H1 (cell line): ENCODE measurements around the gene QSOX1. TPM values are rescaled to one million over a fixed set of nuclear protein-coding genes. Genes with fewer than 3 reads are reported as not detected.

ENCODE experiments used
- CTCF ChIA-PET: fragments of 300-600 bp; sonication (Branson Sonifier 250); formaldehyde crosslinking; loops from one replicate; lab custom pipeline; 2021; ENCODE audit not compliant: partially characterized antibody; lab: Charles Lee
- POLR2A ChIA-PET: fragments of 300-600 bp; sonication (Branson Sonifier 250); formaldehyde crosslinking; loops from one replicate; lab custom pipeline; 2021; ENCODE audit warnings: inconsistent platforms; ENCODE audit not compliant: partially characterized antibody; lab: Charles Lee
- DNase-seq, 2 experiments: peaks; one replicate each; pipeline versions ENCODE4 v3.0.0 to v3.0.0-alpha.2; 2010 to 2022; ENCODE audit warnings: low spot score in 2 of 2, low read depth in 1 of 2, mixed read lengths in 1 of 2
- FAIRE-seq: peaks from 2 replicates; lab custom pipeline; 2011; peaks lifted over from hg19 to GRCh38; lab: Jason Lieb, UNC
- H2AFZ ChIP-seq: 2 replicates; pipeline ENCODE4 v1.8.1; 2012; ENCODE audit warnings: low read length, inconsistent platforms
- H2AK5ac ChIP-seq: 2 replicates; pipeline ENCODE4 v1.6.1; 2013; ENCODE audit warnings: low read depth, low read length
- H2BK120ac ChIP-seq: replicated peaks from 2 replicates; pipeline ENCODE3; 2013; ENCODE audit warnings: low read depth, low read length, inconsistent platforms
- H2BK12ac ChIP-seq: 2 replicates; pipeline ENCODE4 v1.6.1; 2013; ENCODE audit warnings: low read depth, low read length
- H2BK15ac ChIP-seq: 2 replicates; pipeline ENCODE4 v1.6.1; 2013; ENCODE audit warnings: low read length
- H2BK20ac ChIP-seq: 2 replicates; pipeline ENCODE4 v1.6.1; 2013; ENCODE audit warnings: low read length
- H2BK5ac ChIP-seq: 2 replicates; pipeline ENCODE4 v1.6.1; 2013; ENCODE audit warnings: low read depth, low read length
- H3K14ac ChIP-seq: 2 replicates; pipeline ENCODE4 v1.6.1; 2013; ENCODE audit warnings: inconsistent platforms; ENCODE audit not compliant: insufficient read length
- H3K18ac ChIP-seq: 2 replicates; pipeline ENCODE4 v1.6.1; 2013; ENCODE audit warnings: low read length; ENCODE audit errors: extremely low read depth
- H3K23ac ChIP-seq: 2 replicates; pipeline ENCODE4 v1.6.1; 2013; ENCODE audit warnings: inconsistent platforms; ENCODE audit not compliant: insufficient read length
- H3K23me2 ChIP-seq: 2 replicates; pipeline ENCODE4 v1.6.1; 2013; ENCODE audit warnings: low read depth, low read length
- H3K27ac ChIP-seq: 2 replicates; pipeline ENCODE4 v1.6.1; 2011; ENCODE audit warnings: low read depth, low read length, inconsistent platforms
- H3K27me3 ChIP-seq, 4 experiments: replicated peaks in 1 of 4; 1 replicate in 1 of 4; 2 replicates in 3 of 4; pipeline versions ENCODE4 v1.6.1 to v1.8.1; 2011 to 2013; ENCODE audit warnings: low read length in 3 of 4, mild to moderate bottlenecking in 3 of 4, inconsistent platforms in 2 of 4, mixed read lengths in 2 of 4, moderate library complexity in 1 of 4; ENCODE audit not compliant: control insufficient read depth in 3 of 4, insufficient read depth in 3 of 4; ENCODE audit errors: extremely low read depth in 1 of 4
- H3K36me3 ChIP-seq, 4 experiments: 2 replicates each; pipeline versions ENCODE4 v1.6.1 to v1.8.1; 2011 to 2013; ENCODE audit warnings: mild to moderate bottlenecking in 4 of 4, low read length in 3 of 4, moderate library complexity in 2 of 4, control low read depth in 1 of 4, inconsistent platforms in 1 of 4; ENCODE audit not compliant: insufficient read depth in 4 of 4, control insufficient read depth in 2 of 4
- H3K4ac ChIP-seq: replicated peaks from 2 replicates; pipeline ENCODE3; 2013; ENCODE audit warnings: low read length, low read depth, mixed read lengths, inconsistent platforms; ENCODE audit not compliant: insufficient read length
- H3K4me1 ChIP-seq, 4 experiments: replicated peaks in 1 of 4; 1 replicate in 1 of 4; 2 replicates in 3 of 4; pipeline versions ENCODE4 v1.6.1 to v1.8.1; 2011 to 2013; ENCODE audit warnings: low read length in 3 of 4, inconsistent platforms in 2 of 4, mixed read lengths in 1 of 4; ENCODE audit not compliant: insufficient read depth in 4 of 4, control insufficient read depth in 3 of 4
- H3K4me2 ChIP-seq, 2 experiments: 2 replicates each; pipeline versions ENCODE4 v1.6.1 to v1.8.1; 2011 to 2013; ENCODE audit warnings: low read depth in 2 of 2, low read length in 2 of 2, control low read depth in 1 of 2, inconsistent platforms in 1 of 2, mild to moderate bottlenecking in 1 of 2; ENCODE audit not compliant: insufficient read depth in 1 of 2
- H3K4me3 ChIP-seq, 4 experiments: fragments of 200-600, 300-600 bp in 1 of 4; sonication (generic), shearing (Covaris generic), sonication (Bioruptor Twin) in 1 of 4; 2 replicates each; pipeline versions ENCODE4 v1.5.1 to v1.8.1; 2011 to 2016; ENCODE audit warnings: low read length in 4 of 4, low read depth in 3 of 4, control low read depth in 2 of 4, inconsistent platforms in 2 of 4, mild to moderate bottlenecking in 2 of 4, mixed read lengths in 1 of 4, moderate library complexity in 1 of 4; ENCODE audit not compliant: insufficient read depth in 2 of 4; ENCODE audit errors: extremely low read depth in 1 of 4
- H3K56ac ChIP-seq: replicated peaks from 2 replicates; pipeline ENCODE3; 2013; ENCODE audit warnings: low read depth, mild to moderate bottlenecking, mixed read lengths, low read length, inconsistent platforms; ENCODE audit not compliant: insufficient read length
- H3K79me1 ChIP-seq: 2 replicates; pipeline ENCODE4 v1.6.1; 2013; ENCODE audit warnings: low read depth, low read length, control low read depth
- H3K79me2 ChIP-seq, 2 experiments: 2 replicates each; pipeline versions ENCODE4 v1.6.1 to v1.8.1; 2012 to 2013; ENCODE audit warnings: low read length in 2 of 2, mild to moderate bottlenecking in 2 of 2, inconsistent platforms in 1 of 2; ENCODE audit not compliant: insufficient read depth in 2 of 2, control insufficient read depth in 1 of 2
- H3K9ac ChIP-seq, 4 experiments: replicated peaks in 1 of 4; 1 replicate in 1 of 4; 2 replicates in 3 of 4; pipeline versions ENCODE4 v1.6.1 to v1.8.1; 2011 to 2013; ENCODE audit warnings: low read depth in 3 of 4, low read length in 3 of 4, control low read depth in 2 of 4, mild to moderate bottlenecking in 2 of 4, moderate library complexity in 2 of 4, inconsistent platforms in 1 of 4; ENCODE audit errors: extremely low read depth in 1 of 4
- H3K9me3 ChIP-seq, 2 experiments: 2 replicates each; pipeline versions ENCODE4 v1.6.1 to v1.8.1; 2012 to 2013; ENCODE audit warnings: mild to moderate bottlenecking in 2 of 2, moderate library complexity in 2 of 2, control low read depth in 1 of 2, inconsistent platforms in 1 of 2, low read depth in 1 of 2, low read length in 1 of 2, mixed read lengths in 1 of 2; ENCODE audit not compliant: insufficient read depth in 2 of 2
- H4K20me1 ChIP-seq, 2 experiments: replicated peaks in 1 of 2; 2 replicates each; pipeline versions ENCODE3 to v1.8.1; 2011 to 2013; ENCODE audit warnings: inconsistent platforms in 2 of 2, low read length in 2 of 2, mild to moderate bottlenecking in 1 of 2; ENCODE audit not compliant: insufficient read depth in 2 of 2, control insufficient read depth in 1 of 2
- H4K5ac ChIP-seq: 2 replicates; pipeline ENCODE4 v1.6.1; 2013; ENCODE audit warnings: low read length, low read depth, mixed read lengths, inconsistent platforms; ENCODE audit not compliant: insufficient read length
- H4K8ac ChIP-seq: 2 replicates; pipeline ENCODE4 v1.8.0; 2013; ENCODE audit warnings: mild to moderate bottlenecking, moderate library complexity, low read length, inconsistent platforms; ENCODE audit not compliant: insufficient read depth; ENCODE audit errors: extremely low read depth
- H4K91ac ChIP-seq: replicated peaks from 2 replicates; pipeline ENCODE3; 2013; ENCODE audit warnings: low read length, mixed read lengths, inconsistent platforms; ENCODE audit not compliant: insufficient read length
- ATF2 ChIP-seq: IDR thresholded peaks from 2 replicates; pipeline ENCODE4 v1.6.1; 2012; ENCODE audit warnings: low read length, inconsistent platforms
- CBX8 ChIP-seq: fragments of 300-800, 300-1000 bp; sonication (generic); IDR thresholded peaks from 2 replicates; pipeline ENCODE4 v1.7.1; 2016; ENCODE audit warnings: low read depth, low read length, borderline replicate concordance
- EGR1 ChIP-seq: IDR thresholded peaks from 2 replicates; pipeline ENCODE4 v1.6.1; 2011; ENCODE audit warnings: low read depth, low read length, borderline replicate concordance
- GTF2F1 ChIP-seq: IDR thresholded peaks from 2 replicates; pipeline ENCODE4 v1.6.1; 2012; ENCODE audit warnings: low read depth, low read length, improper control_type of control experiment, borderline replicate concordance
- HDAC2 ChIP-seq, 2 experiments: fragments of 300-600 bp in 1 of 2; sonication (generic) in 1 of 2; IDR thresholded peaks; 2 replicates each; pipeline ENCODE4 v1.6.1; 2011 to 2012; ENCODE audit warnings: low read depth in 2 of 2, low read length in 2 of 2, mild to moderate bottlenecking in 2 of 2, moderate library complexity in 2 of 2, borderline replicate concordance in 1 of 2, inconsistent platforms in 1 of 2
- KDM5A ChIP-seq: fragments of 200-600 bp; IDR thresholded peaks from 2 replicates; pipeline ENCODE4 v1.7.1; 2012; ENCODE audit warnings: mild to moderate bottlenecking, low read length, inconsistent platforms, mixed read lengths
- RNF2 ChIP-seq: fragments of 200-900, 300-1000 bp; sonication (generic); IDR thresholded peaks from 2 replicates; pipeline ENCODE4 v1.7.1; 2016; ENCODE audit warnings: borderline replicate concordance, low read depth, mild to moderate bottlenecking, antibody characterized with exemption, low read length; ENCODE audit not compliant: poor library complexity, severe bottlenecking; ENCODE audit errors: missing control alignments
- SIN3A ChIP-seq, 2 experiments: IDR thresholded peaks in 1 of 2; conservative IDR thresholded peaks in 1 of 2; 2 replicates each; pipeline ENCODE4 v1.6.1; 2011 to 2012; ENCODE audit warnings: low read length in 2 of 2, improper control_type of control experiment in 1 of 2, low read depth in 1 of 2, mild to moderate bottlenecking in 1 of 2
- TCF12 ChIP-seq: IDR thresholded peaks from 2 replicates; pipeline ENCODE4 v1.6.1; 2011; ENCODE audit warnings: low read depth, mild to moderate bottlenecking, low read length
- ZNF274 ChIP-seq: IDR thresholded peaks from 2 replicates; pipeline ENCODE4 v1.7.0; 2012; ENCODE audit warnings: low read length, borderline replicate concordance; ENCODE audit errors: extremely low read depth
- WGBS, 2 experiments: shearing (Covaris generic) in 1 of 2; methylation state at CpG; one replicate each; pipeline versions ENCODE4 v1.1.6 to v1.1.7; 2013 to 2015; ENCODE audit warnings: low lambda C conversion rate in 2 of 2, mixed read lengths in 2 of 2, inconsistent platforms in 1 of 2, low coverage in 1 of 2, missing lambda C conversion rate in 1 of 2; ENCODE audit not compliant: insufficient replicate concordance in 2 of 2, insufficient coverage in 1 of 2, insufficient read length in 1 of 2; ENCODE audit errors: extremely low coverage in 1 of 2, missing lambda C conversion rate in 1 of 2; 5-methylcytosine and 5-hydroxymethylcytosine counted together
- polyA plus RNA-seq, 7 experiments: library from polyadenylated mRNA; depleted of rRNA in 3 of 7; stranded (reverse) in 5 of 7; unstranded in 2 of 7; fragments of >200 nt in 5 of 7; fragments of 200-250 nt in 2 of 7; gene quantifications; 1 replicate in 5 of 7; 2 replicates in 1 of 7; 4 replicates in 1 of 7; pipeline versions ENCODE4 v1.2.1 to v1.2.3, GENCODE V29; 2011 to 2013; ENCODE audit warnings: missing spikeins in 2 of 7, mixed read lengths in 2 of 7
- total RNA-seq: library from RNA; stranded (reverse); fragmentation: NEBNext Ultra II Directional; extraction: Animal tissue kit (Norgen Biotek cat#: 25700); gene quantifications from 2 replicates; pipeline ENCODE4 v1.2.1, GENCODE V29; 2021

QSOX1 gene
- total and polyA plus RNA-seq, 2 of the 8 experiments (the other 6 are each of a cell fraction or from before 2014, with no cell fraction given) = 97.7 to 123 TPM

DNA sequence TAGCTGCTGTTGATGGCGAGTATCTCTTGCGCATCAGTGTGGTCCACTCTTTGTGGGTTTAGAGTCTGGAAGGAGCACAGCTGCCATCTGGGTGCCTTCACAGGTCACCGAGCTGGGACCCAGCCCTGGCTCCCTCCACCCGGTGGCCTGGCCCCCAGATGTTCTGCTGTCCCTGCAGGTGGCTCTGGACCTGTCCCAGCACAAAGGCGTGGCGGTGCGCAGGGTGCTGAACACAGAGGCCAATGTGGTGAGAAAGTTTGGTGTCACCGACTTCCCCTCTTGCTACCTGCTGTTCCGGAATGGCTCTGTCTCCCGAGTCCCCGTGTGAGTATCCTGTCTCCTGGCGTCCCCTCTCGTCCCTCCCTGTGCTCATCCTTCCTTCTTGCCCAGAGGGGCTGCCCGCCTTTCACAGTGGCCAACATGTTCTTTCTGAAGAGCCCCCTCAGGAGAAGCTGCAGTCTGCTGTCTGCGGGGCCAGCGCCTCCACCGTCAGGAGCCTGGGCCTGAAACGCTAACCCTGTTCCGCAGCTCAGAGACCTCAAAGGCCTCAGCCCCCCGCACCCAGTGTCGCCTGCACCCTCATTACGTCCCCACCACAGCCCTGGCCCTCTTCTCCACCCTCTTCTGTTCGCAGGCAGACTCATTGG is 27.4 kb downstream of the QSOX1 start:
- Histone ChIP-seq H3K27me3 (no peaks in the 10 kb centered on the region), H2AK5ac (no peak overlapping the region), H2BK20ac (no peak overlapping the region), H2AFZ (no peak overlapping the region), H3K79me1 (no peaks in the 10 kb centered on the region), H2BK120ac (no peak overlapping the region), H4K20me1 (peaks cover 0 to 12% of the 10 kb centered on the region in 2 experiments), H3K79me2 (no peaks in the 10 kb centered on the region), H3K4ac (no peak overlapping the region), H3K56ac (no peak overlapping the region), H2BK12ac (no peak overlapping the region), H4K91ac (no peak overlapping the region), H4K5ac (no peak overlapping the region), H3K18ac (no peak overlapping the region), H3K4me1 (no peaks in the 10 kb centered on the region), H3K4me3 (no peak overlapping the region), H3K4me2 (no peak overlapping the region), H3K14ac (no peak overlapping the region), H3K27ac (no peak overlapping the region), H3K36me3 (peaks cover 0 to 15% (median 4%) of the 10 kb centered on the region in 4 experiments; a peak in 6 of 8 replicates), H3K23me2 (no peaks in the 10 kb centered on the region), H2BK5ac (peak overlapping the region; percentile 26; the same call in 1 of the 2 replicates), H3K23ac (no peak overlapping the region), H2BK15ac (no peak overlapping the region), H3K9me3 (no peaks in the 10 kb centered on the region), H4K8ac (peak overlapping the region; percentile 86; the same call in 1 of the 2 replicates), H3K9ac (no peak overlapping the region)
- 88% methylated on average over 22 of the region's 23 CpGs; no CpG with 5 or more reads in 1 of the 2 experiments for WGBS, 2 experiments
- FAIRE-seq (no peak), DNase-seq (no peak)
- CTCF ChIA-PET = interaction anchor here (0.5 to 13.5 kb wide), 21 partner anchors 7 to 702 kb away, joined by 3 to 307 read pairs (median 6); no protein-coding TSS in a partner anchor
- POLR2A ChIA-PET = no interaction called here
- TF ChIP-seq KDM5A (no peak), EGR1 (no peak), CBX8 (no peak), TCF12 (no peak), SIN3A (conservative IDR thresholded peaks at IDR 0.05 in 1 of 2, IDR thresholded peaks at IDR 0.05 in 1 of 2; ENCODE audit: low read depth in 1 of 2, low read length in 2 of 2) (no peak), GTF2F1 (no peak), ZNF274 (no peak), ATF2 (no peak), RNF2 (no peak), HDAC2 (IDR thresholded peaks at IDR 0.05; ENCODE audit: borderline replicate concordance in 1 of 2, low read depth in 2 of 2, low read length in 2 of 2) (no peak)
